HepG2 (cell line): ENCODE data around the gene BIRC3. TPM values are rescaled to one million over a fixed set of nuclear protein-coding genes. Genes with fewer than 3 reads are reported as not detected.

Experiments used
- EZH2 ChIP-seq: conservative IDR thresholded peaks from 2 replicates; pipeline ENCODE4 v1.6.1; 2012; ENCODE audit warnings: mild to moderate bottlenecking, low read depth, low read length, moderate library complexity
- FOXM1 ChIP-seq: sonication (generic); formaldehyde crosslinking; IDR thresholded peaks from 2 replicates; pipeline ENCODE4 v1.5.0; 2020; ENCODE audit warnings: missing genetic modification reagents
- GTF3A ChIP-seq: sonication (generic); formaldehyde crosslinking; conservative IDR thresholded peaks from 2 replicates; pipeline ENCODE4 v1.4.0; 2020; ENCODE audit warnings: mild to moderate bottlenecking, missing genetic modification reagents
- HOXD1 ChIP-seq: sonication (generic); formaldehyde crosslinking; IDR thresholded peaks from 2 replicates; pipeline ENCODE4 v1.5.0; 2020; ENCODE audit warnings: missing genetic modification reagents
- MTF2 ChIP-seq: sonication (generic); formaldehyde crosslinking; IDR thresholded peaks from 2 replicates; pipeline ENCODE4 v1.5.0; 2020; ENCODE audit warnings: missing genetic modification reagents, borderline replicate concordance
- POGZ ChIP-seq: sonication (generic); formaldehyde crosslinking; IDR thresholded peaks from 2 replicates; pipeline ENCODE4 v1.4.0; 2020; ENCODE audit warnings: mild to moderate bottlenecking, missing genetic modification reagents
- SAFB2 ChIP-seq: sonication (generic); formaldehyde crosslinking; IDR thresholded peaks from 2 replicates; pipeline ENCODE4 v1.5.1; 2020; ENCODE audit warnings: missing genetic modification reagents, low read depth, mild to moderate bottlenecking, borderline replicate concordance
- TOPORS ChIP-seq: sonication (generic); formaldehyde crosslinking; IDR thresholded peaks from 2 replicates; pipeline ENCODE4 v1.8.0; 2023; ENCODE audit warnings: mild to moderate bottlenecking, missing genetic modification reagents
- ZBTB7A ChIP-seq: sonication (generic); formaldehyde crosslinking; IDR thresholded peaks from 2 replicates; pipeline ENCODE4 v1.8.0; 2022; ENCODE audit warnings: mild to moderate bottlenecking, missing genetic modification reagents
- ZNF441 ChIP-seq: sonication (generic); formaldehyde crosslinking; IDR thresholded peaks from 2 replicates; pipeline ENCODE4 v1.7.0; 2021; ENCODE audit warnings: missing genetic modification reagents, borderline replicate concordance
- ZNF549 ChIP-seq: sonication (generic); formaldehyde crosslinking; IDR thresholded peaks from 2 replicates; pipeline ENCODE4 v1.5.0; 2020; ENCODE audit warnings: missing genetic modification reagents
- ZNF563 ChIP-seq: sonication (generic); formaldehyde crosslinking; IDR thresholded peaks from 2 replicates; pipeline ENCODE4 v1.8.0; 2022; ENCODE audit warnings: mild to moderate bottlenecking, moderate library complexity, missing genetic modification reagents
- ZNF777 ChIP-seq: sonication (generic); formaldehyde crosslinking; IDR thresholded peaks from 2 replicates; pipeline ENCODE4 v1.4.0; 2020; ENCODE audit warnings: missing genetic modification reagents
- ZNF792 ChIP-seq: IDR thresholded peaks from 2 replicates; pipeline ENCODE4 v1.6.1; 2016
- polyA plus RNA-seq, 8 experiments: library from polyadenylated mRNA; depleted of rRNA in 3 of 8; stranded (reverse) in 7 of 8; unstranded in 1 of 8; fragments of >200 nt; fragmentation: Illumina TruSeq in 4 of 8; extraction: Trizol in 4 of 8; gene quantifications; 2 replicates each; pipeline versions ENCODE4 v1.2.1 to v1.2.3, GENCODE V29; 2011 to 2016; ENCODE audit warnings: low read depth in 4 of 8, missing spikeins in 1 of 8, mixed read lengths in 1 of 8; ENCODE audit not compliant: insufficient read depth in 1 of 8
- total RNA-seq, 5 experiments: library from RNA; depleted of rRNA; stranded (reverse); fragments of >200 nt; fragmentation: Illumina TruSeq; extraction: Trizol; gene quantifications; 2 replicates each; pipeline ENCODE4 v1.2.3, GENCODE V29; 2016; ENCODE audit warnings: low read depth in 1 of 5
- TF ChIP-seq, protein P1 (sequence below): IDR thresholded peaks from 2 replicates; pipeline ENCODE4 v1.4.0; 2020; ENCODE audit warnings: mild to moderate bottlenecking, missing genetic modification reagents
- TF ChIP-seq, protein P2 (sequence below): sonication (generic); formaldehyde crosslinking; IDR thresholded peaks from 2 replicates; pipeline ENCODE4 v1.4.0; 2020; ENCODE audit warnings: missing genetic modification reagents
- TF ChIP-seq, protein P3 (sequence below): sonication (generic); formaldehyde crosslinking; IDR thresholded peaks from 2 replicates; pipeline ENCODE4 v1.4.0; 2020; ENCODE audit warnings: mild to moderate bottlenecking, missing genetic modification reagents
- TF ChIP-seq, protein P4 (sequence below), 2 experiments: sonication (generic) in 1 of 2; formaldehyde crosslinking in 1 of 2; IDR thresholded peaks; 2 replicates each; pipeline versions ENCODE4 v1.4.0 to v1.6.1; 2018 to 2020; ENCODE audit warnings: missing genetic modification reagents in 2 of 2, borderline replicate concordance in 1 of 2, low read depth in 1 of 2, mild to moderate bottlenecking in 1 of 2, missing biosample characterization in 1 of 2

BIRC3 gene
- total and polyA plus RNA-seq, 2 of the 13 experiments (the other 11 are each of a cell fraction or from before 2014, with no cell fraction given), result 0.41 to 4.2 TPM

DNA sequence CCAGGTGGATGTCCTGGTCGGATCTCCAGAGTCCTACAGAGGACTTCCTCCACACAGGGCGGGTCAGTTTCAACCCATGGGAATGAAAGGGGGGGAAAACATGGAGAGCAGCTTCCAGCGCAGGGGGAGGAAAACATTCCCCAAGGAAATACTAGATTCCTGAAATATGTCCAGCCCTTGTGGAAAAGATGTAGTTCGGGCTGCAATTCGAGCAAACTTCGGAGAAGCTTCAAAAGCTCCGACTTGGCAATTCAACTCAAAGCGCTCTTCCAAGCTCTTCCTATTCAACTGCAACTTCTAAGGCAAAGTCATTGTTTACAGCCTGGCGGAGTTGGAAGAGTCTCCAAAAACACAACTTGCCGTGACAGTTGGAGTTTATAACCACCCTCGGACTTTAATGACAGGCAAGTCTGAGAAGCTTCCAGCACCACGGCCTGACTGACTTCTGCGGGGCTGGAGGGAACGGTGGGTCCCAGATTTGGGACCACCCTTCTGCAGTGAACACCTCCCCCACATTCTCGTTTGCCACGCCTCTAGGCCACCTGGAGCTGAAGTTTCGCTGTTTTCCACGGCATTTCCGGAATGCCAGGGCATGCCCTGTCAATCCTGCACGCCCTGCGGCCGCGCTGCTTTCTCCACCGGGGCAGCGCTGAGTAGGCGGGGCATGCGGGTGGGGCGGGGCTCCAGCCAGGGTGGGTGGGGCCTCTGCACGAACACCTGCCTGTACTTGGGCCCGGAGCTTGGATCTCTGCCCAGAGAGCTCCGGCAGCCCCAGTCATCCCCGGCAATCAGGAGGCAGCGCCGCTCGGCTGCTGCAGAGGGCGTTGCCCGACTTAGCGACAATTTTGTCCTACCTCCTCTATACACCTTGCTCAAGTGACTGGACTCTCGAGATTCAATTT, 49.0 kb upstream of the BIRC3 start (continued):
- TF ChIP-seq, protein P1, sequence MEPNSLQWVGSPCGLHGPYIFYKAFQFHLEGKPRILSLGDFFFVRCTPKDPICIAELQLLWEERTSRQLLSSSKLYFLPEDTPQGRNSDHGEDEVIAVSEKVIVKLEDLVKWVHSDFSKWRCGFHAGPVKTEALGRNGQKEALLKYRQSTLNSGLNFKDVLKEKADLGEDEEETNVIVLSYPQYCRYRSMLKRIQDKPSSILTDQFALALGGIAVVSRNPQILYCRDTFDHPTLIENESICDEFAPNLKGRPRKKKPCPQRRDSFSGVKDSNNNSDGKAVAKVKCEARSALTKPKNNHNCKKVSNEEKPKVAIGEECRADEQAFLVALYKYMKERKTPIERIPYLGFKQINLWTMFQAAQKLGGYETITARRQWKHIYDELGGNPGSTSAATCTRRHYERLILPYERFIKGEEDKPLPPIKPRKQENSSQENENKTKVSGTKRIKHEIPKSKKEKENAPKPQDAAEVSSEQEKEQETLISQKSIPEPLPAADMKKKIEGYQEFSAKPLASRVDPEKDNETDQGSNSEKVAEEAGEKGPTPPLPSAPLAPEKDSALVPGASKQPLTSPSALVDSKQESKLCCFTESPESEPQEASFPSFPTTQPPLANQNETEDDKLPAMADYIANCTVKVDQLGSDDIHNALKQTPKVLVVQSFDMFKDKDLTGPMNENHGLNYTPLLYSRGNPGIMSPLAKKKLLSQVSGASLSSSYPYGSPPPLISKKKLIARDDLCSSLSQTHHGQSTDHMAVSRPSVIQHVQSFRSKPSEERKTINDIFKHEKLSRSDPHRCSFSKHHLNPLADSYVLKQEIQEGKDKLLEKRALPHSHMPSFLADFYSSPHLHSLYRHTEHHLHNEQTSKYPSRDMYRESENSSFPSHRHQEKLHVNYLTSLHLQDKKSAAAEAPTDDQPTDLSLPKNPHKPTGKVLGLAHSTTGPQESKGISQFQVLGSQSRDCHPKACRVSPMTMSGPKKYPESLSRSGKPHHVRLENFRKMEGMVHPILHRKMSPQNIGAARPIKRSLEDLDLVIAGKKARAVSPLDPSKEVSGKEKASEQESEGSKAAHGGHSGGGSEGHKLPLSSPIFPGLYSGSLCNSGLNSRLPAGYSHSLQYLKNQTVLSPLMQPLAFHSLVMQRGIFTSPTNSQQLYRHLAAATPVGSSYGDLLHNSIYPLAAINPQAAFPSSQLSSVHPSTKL (CRISPR knock-in tag), result peak; percentile 13; the same call in 1 of the 2 replicates
- no peak for TF ChIP-seq ZBTB7A (CRISPR knock-in tag)
- TF ChIP-seq, protein P2, sequence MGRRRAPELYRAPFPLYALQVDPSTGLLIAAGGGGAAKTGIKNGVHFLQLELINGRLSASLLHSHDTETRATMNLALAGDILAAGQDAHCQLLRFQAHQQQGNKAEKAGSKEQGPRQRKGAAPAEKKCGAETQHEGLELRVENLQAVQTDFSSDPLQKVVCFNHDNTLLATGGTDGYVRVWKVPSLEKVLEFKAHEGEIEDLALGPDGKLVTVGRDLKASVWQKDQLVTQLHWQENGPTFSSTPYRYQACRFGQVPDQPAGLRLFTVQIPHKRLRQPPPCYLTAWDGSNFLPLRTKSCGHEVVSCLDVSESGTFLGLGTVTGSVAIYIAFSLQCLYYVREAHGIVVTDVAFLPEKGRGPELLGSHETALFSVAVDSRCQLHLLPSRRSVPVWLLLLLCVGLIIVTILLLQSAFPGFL (CRISPR knock-in tag), result no peak
- TF ChIP-seq, protein P3, sequence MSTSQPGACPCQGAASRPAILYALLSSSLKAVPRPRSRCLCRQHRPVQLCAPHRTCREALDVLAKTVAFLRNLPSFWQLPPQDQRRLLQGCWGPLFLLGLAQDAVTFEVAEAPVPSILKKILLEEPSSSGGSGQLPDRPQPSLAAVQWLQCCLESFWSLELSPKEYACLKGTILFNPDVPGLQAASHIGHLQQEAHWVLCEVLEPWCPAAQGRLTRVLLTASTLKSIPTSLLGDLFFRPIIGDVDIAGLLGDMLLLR (CRISPR knock-in tag), result no peak
- TF ChIP-seq TOPORS, result no peak
- TF ChIP-seq FOXM1 (CRISPR knock-in tag), result no peak
- no peak for TF ChIP-seq ZNF792 (CRISPR knock-in tag)
- TF ChIP-seq ZNF441 (CRISPR knock-in tag), result peak; percentile 92
- no peak for TF ChIP-seq HOXD1
- no peak for TF ChIP-seq EZH2
- TF ChIP-seq MTF2 (CRISPR knock-in tag), result no peak
- TF ChIP-seq, protein P4, sequence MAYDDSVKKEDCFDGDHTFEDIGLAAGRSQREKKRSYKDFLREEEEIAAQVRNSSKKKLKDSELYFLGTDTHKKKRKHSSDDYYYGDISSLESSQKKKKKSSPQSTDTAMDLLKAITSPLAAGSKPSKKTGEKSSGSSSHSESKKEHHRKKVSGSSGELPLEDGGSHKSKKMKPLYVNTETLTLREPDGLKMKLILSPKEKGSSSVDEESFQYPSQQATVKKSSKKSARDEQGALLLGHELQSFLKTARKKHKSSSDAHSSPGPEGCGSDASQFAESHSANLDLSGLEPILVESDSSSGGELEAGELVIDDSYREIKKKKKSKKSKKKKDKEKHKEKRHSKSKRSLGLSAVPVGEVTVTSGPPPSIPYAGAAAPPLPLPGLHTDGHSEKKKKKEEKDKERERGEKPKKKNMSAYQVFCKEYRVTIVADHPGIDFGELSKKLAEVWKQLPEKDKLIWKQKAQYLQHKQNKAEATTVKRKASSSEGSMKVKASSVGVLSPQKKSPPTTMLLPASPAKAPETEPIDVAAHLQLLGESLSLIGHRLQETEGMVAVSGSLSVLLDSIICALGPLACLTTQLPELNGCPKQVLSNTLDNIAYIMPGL (CRISPR knock-in tag; IDR thresholded peaks at IDR 0.05; ENCODE audit: borderline replicate concordance in 1 of 2, low read depth in 1 of 2), result peak in 1 of 2 experiments; percentile 27; a peak in 1 of 4 replicates
- no peak for TF ChIP-seq POGZ (CRISPR knock-in tag)
- TF ChIP-seq ZNF549, result no peak
- TF ChIP-seq SAFB2, result no peak
- no peak for TF ChIP-seq ZNF777 (CRISPR knock-in tag)
- no peak for TF ChIP-seq GTF3A
- no peak for TF ChIP-seq ZNF563 (CRISPR knock-in tag)
